ENCODE data around the gene POLD1.

POLD1 gene

GRCh38 chr19:50413096-50413495, 28.9 kb downstream of the POLD1 start:
- DNase-seq: no peak
- in situ Hi-C loops (cut with HindIII; ENCODE audit: low pct_ligation_motif_present, low pct_unique_long_range_greater_than_20kb, low sequenced_read_pairs): no loop called here

- DNase-seq: no peak
- in situ Hi-C loops (cut with HindIII; ENCODE audit: low pct_ligation_motif_present, low pct_unique_long_range_greater_than_20kb, low sequenced_read_pairs): no loop called here
Measured at GRCh38 chr19:50413531-50413930, 29.4 kb downstream of the POLD1 start.

GRCh38 chr19:50414864-50415660, 30.9 kb downstream of the POLD1 start:
- in situ Hi-C loops (cut with HindIII; ENCODE audit: low pct_ligation_motif_present, low pct_unique_long_range_greater_than_20kb, low sequenced_read_pairs): no loop called here
- peak; percentile 24 for DNase-seq

GRCh38 chr19:50415661-50416033, 31.5 kb downstream of the POLD1 start:
- no peak for DNase-seq
- in situ Hi-C loops (cut with HindIII; ENCODE audit: low pct_ligation_motif_present, low pct_unique_long_range_greater_than_20kb, low sequenced_read_pairs): no loop called here

GRCh38 chr19:50416034-50416977, 32.2 kb downstream of the POLD1 start:
- no peak for DNase-seq
- in situ Hi-C loops (cut with HindIII; ENCODE audit: low pct_ligation_motif_present, low pct_unique_long_range_greater_than_20kb, low sequenced_read_pairs): no loop called here

GRCh38 chr19:50417111-50418081, 33.2 kb downstream of the POLD1 start:
- no peak for DNase-seq
- in situ Hi-C loops (cut with HindIII; ENCODE audit: low pct_ligation_motif_present, low pct_unique_long_range_greater_than_20kb, low sequenced_read_pairs): no loop called here

GRCh38 chr19:50418176-50419021, 34.3 kb downstream of the POLD1 start, which contains the start of gene SPIB:
SPIB (plus strand) TSS chr19:50418938; CDS start chr19:50418963, 25 bp downstream.
- no peak for DNase-seq
- in situ Hi-C loops (cut with HindIII; ENCODE audit: low pct_ligation_motif_present, low pct_unique_long_range_greater_than_20kb, low sequenced_read_pairs): no loop called here

- in situ Hi-C loops (cut with HindIII; ENCODE audit: low pct_ligation_motif_present, low pct_unique_long_range_greater_than_20kb, low sequenced_read_pairs): no loop called here
- DNase-seq: no peak
Measured at GRCh38 chr19:50419022-50419579, 35.0 kb downstream of the POLD1 start.

- no peak for DNase-seq
- in situ Hi-C loops (cut with HindIII; ENCODE audit: low pct_ligation_motif_present, low pct_unique_long_range_greater_than_20kb, low sequenced_read_pairs): no loop called here
Measured at GRCh38 chr19:50419580-50420035, 35.5 kb downstream of the POLD1 start.

- no peak for DNase-seq
- in situ Hi-C loops (cut with HindIII; ENCODE audit: low pct_ligation_motif_present, low pct_unique_long_range_greater_than_20kb, low sequenced_read_pairs): no loop called here
Measured at GRCh38 chr19:50420127-50420526, 36.0 kb downstream of the POLD1 start.

- in situ Hi-C loops (cut with HindIII; ENCODE audit: low pct_ligation_motif_present, low pct_unique_long_range_greater_than_20kb, low sequenced_read_pairs): no loop called here
- no peak for DNase-seq
Measured at GRCh38 chr19:50420808-50421207, 36.7 kb downstream of the POLD1 start.

- DNase-seq: no peak
- in situ Hi-C loops (cut with HindIII; ENCODE audit: low pct_ligation_motif_present, low pct_unique_long_range_greater_than_20kb, low sequenced_read_pairs): no loop called here
Measured at GRCh38 chr19:50422397-50423278, 38.5 kb downstream of the POLD1 start.

GRCh38 chr19:50423279-50424113, 39.3 kb downstream of the POLD1 start:
- no peak for DNase-seq
- in situ Hi-C loops (cut with HindIII; ENCODE audit: low pct_ligation_motif_present, low pct_unique_long_range_greater_than_20kb, low sequenced_read_pairs): no loop called here

- in situ Hi-C loops (cut with HindIII; ENCODE audit: low pct_ligation_motif_present, low pct_unique_long_range_greater_than_20kb, low sequenced_read_pairs): no loop called here
- no peak for DNase-seq
Measured at GRCh38 chr19:50425581-50425980, 41.4 kb downstream of the POLD1 start.

- in situ Hi-C loops (cut with HindIII; ENCODE audit: low pct_ligation_motif_present, low pct_unique_long_range_greater_than_20kb, low sequenced_read_pairs): no loop called here
- DNase-seq: no peak
Measured at GRCh38 chr19:50427318-50427925, 43.3 kb downstream of the POLD1 start.
